Dermis microvascular lymphatic vessel endothelial cell (primary cell): Measurements from ENCODE around the gene KIF26B. TPM values are rescaled to one million over a fixed set of nuclear protein-coding genes. Genes with fewer than 3 reads are reported as not detected.

Source experiments
- DNase-seq, 2 donors: peaks; one replicate each; pipeline versions ENCODE4 v3.0.0 to v3.0.0-alpha.2; 2010; ENCODE audit warnings: low read depth in 2 of 2
- total RNA-seq: library from RNA; depleted of rRNA; stranded (reverse); fragments of >200 nt; gene quantifications from 2 replicates; pipeline ENCODE4 v1.2.1, GENCODE V29; 2014

The KIF26B gene
- total RNA-seq, 1 donor from 2014 or later, result 1.3 TPM

GRCh38 chr1:245493029-245493428 is 338.2 kb downstream of the KIF26B start:
- DNase-seq, result no peak

- no peak for DNase-seq
Measured at GRCh38 chr1:245495681-245496080, 340.9 kb downstream of the KIF26B start.

- DNase-seq, result no peak
Measured at GRCh38 chr1:245500546-245500945, 345.8 kb downstream of the KIF26B start.

DNA sequence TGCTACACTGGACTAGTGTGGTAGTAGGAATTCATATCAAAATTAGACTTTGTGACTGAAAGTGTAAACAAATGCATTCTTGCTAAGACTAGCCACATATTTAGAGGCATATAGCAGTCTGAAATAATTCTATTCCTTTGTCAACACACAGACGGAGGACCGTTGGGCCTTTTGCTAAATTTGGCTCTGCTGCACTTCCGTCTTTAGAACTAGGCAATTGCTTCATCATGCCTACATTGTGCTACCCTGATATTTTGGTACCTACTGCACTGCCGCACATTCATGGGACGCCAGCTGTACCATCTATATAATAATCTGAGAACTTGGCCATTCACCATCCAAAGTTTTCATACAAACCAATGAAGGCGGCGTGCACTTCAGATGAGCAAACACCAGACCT is 346.8 kb downstream of the KIF26B start:
- DNase-seq, result no peak

GRCh38 chr1:245503548-245503947 is 348.8 kb downstream of the KIF26B start:
- no peak for DNase-seq

GRCh38 chr1:245510144-245510543 is 355.4 kb downstream of the KIF26B start:
- no peak for DNase-seq

DNA sequence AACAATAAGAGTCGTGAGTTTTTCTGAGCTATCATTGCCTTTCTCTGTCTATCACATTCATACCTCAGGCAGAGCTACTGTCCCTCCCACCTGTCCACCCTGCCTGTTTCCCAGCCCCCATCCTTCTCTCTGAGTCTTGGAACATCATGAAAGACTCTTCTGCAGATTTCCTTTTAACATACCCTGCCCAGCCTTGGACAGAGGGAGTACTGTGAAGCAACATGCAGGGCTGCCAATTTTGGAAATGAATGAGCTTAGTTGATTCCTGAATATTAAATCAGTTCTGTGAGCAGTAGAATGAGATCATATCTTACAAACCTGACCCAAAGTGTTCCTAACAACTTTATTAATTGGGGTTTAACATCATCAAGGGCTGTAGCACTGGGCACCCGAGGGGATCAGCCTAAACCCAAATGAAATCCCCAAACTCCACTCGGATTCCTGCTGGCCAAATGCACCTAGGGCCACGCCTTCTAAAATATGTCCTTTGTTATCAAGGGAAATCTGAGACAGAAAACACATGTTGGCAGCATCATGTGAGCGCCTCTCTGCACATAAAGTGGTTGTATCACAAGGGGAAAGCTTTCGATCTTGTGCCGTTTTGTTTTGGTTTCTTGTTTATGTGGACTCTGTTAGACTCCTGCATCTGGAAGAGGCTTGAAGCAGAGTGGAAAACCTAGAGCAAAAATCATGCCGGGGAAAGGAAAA is 357.6 kb downstream of the KIF26B start:
- no peak for DNase-seq

DNA sequence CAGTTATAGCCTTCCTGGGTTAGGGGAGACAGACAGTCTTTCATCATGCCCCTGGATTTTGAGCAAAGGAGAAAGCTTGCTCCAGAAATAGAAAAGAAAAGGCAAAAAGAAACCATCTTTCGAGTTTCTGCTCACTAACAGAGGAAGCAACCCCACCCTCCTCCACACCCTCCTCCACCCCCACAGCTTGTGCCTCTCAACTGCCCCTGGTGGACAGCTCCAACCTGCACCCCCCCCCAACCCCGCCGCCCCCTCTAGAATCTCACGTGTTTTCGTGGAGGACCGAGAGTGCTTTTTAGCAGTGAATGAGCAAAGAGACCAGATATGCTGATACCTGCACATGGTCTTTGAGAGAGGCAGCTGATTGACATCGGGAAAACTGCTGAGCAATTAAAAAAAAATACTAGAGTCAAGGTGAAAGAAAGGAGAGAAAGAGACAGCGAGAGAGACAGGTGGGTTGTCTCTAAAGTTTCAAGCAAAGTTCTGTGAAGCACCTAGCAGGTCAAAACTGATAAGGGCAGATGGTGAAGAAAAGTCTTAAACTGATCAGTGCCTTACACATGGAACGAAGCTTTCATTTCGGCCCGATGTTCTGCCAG is 358.3 kb downstream of the KIF26B start:
- no peak for DNase-seq

- DNase-seq, result peak; percentile 10 to 34
Measured at GRCh38 chr1:245516284-245516759, 361.5 kb downstream of the KIF26B start.

GRCh38 chr1:245520611-245521010 is 365.8 kb downstream of the KIF26B start:
- no peak for DNase-seq

DNA sequence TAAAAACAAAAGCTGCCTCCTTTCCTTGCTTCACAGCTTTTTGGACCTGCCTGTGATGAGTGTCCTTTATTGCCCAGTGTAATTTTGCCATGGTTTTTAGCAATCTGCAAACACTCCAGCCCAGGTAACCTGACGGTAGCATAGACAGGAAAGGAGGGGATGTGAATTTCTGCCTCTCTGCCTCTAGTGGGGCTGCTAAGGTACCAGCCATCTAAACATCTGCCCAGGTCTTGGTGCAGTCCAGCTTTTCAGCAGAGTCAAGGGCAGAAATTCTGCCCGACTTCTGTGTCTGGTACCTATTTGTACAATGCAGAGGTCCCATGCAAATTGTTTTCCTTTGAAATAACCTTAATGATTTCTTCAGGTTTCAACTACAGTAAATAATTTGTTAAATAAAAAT is 371.4 kb downstream of the KIF26B start:
- no peak for DNase-seq

DNA sequence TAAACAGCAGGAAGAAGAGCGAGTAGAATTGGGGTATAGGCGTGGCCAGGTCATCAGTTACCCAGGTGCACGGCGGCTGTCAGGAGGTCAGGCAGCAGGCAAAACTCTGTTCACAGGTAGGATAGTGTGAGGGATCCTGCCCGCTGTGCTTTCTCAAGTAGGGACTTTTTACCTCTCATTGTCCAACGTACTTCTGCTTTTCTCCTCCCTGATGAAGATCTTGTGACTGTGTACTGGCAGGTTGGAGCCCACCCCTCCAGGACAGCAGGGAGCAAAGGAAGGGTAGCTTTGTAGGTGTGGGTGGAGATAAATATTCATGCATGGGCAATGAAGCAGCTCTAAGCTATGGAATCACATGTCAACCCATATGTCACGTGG is 373.5 kb downstream of the KIF26B start:
- DNase-seq, result no peak

GRCh38 chr1:245530937-245531336 is 376.2 kb downstream of the KIF26B start:
- DNase-seq, result no peak

DNA sequence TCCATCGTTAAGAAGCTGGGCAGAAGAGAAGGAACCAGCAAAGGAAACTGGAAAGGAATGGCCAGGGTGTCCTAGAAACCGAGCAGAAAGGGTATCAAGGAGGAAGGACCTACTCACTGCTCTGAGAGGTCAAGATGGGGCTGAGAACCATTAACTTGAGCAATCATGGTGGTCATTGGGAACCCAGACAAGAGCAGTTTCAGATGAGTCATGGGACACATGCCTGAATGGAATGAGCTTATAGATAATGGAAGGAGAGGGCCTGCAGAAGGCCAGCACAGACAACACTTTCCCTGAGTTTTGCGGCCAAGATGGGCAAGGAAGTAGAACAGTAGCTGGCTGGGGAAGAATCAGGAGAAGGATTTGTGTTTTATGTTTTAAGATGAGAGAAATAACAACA is 383.2 kb downstream of the KIF26B start:
- DNase-seq, result no peak

- DNase-seq, result no peak
Measured at GRCh38 chr1:245538671-245539070, 383.9 kb downstream of the KIF26B start.

DNA sequence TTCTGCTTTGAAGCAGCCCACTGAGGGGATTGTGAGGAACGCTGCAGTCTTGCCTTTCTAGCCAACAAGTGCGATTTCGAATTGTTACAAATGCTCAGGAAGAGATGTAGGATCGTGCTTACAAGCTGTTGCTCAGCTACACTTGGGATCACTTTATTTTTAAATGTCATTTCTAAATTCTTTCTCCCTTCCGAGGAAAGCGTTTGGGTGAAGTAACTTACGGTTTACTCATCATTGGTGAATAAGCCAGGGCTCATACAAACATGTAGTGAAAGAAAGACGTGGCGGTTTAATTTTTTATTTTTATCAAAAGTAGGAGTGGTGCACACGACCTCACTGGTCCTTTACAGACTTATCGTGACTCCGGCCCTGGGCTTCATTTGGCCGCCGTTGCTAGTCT is 386.6 kb downstream of the KIF26B start:
- DNase-seq, result no peak

DNA sequence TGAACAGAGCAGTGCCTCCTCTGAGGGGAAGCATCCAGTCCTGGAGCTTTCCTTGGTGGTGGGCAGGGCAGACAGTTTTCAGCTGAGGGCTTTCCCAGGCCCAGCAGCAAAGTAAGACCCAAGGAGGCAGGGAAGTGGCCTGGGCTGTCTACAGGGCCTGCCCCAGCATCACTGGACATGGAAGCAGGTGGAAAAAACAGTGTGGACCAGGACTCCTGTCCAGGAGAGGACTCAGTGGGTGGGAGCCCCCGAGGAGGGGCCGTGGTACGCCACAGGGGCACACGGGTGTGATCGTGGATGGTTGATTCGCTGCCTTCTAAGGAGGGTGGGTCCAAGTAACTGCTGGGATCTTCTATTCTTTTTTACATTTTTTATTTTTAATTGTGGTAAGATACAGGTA is 387.6 kb downstream of the KIF26B start:
- no peak for DNase-seq

- no peak for DNase-seq
Measured at GRCh38 chr1:245544236-245544635, 389.5 kb downstream of the KIF26B start.

DNA sequence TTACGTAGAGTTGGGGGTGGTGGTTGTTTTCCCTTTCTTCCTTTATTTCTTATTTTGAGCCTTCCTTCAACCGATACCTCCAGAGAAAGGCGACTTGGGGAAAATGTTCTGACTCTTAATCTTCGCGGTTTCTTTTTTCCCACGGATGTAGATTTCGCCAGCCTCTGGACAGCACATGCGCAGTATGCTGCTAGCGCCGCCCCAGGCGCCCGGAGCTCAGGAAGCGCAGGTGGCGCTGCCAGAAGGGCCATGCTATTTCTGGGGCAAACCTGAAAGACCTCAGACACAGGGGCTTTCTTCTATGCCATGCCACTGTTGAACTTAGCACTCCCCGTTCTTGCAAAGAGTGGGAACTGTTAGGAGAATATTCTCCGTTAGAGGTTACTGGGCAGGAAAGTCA is 392.1 kb downstream of the KIF26B start:
- DNase-seq, result no peak

- peak; percentile 43 to 50 for DNase-seq
Measured at GRCh38 chr1:245549996-245550719, 395.4 kb downstream of the KIF26B start.

- peak; percentile 70 to 89 for DNase-seq
Measured at GRCh38 chr1:245550720-245551043, 395.9 kb downstream of the KIF26B start.

DNA sequence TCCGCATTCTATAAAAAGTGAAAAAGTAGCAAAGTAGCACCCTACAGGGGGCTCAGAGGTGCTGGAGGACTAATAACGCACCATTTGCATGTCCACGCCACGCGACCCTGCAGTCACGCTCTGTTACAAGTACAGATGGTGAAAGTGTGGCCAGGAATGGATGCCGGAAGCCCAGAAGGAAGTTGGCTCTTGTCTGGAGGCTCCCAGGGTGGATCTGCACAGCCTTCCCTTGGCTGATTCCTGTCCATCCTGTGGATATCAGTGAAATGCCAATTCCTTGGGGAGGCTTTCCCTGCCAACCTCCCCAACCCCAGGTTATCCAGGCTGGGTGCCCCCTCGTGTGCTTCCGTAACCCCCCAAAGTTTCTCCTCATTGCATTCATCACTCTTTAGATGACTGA is 396.8 kb downstream of the KIF26B start:
- DNase-seq, result no peak

- no peak for DNase-seq
Measured at GRCh38 chr1:245552331-245552730, 397.5 kb downstream of the KIF26B start.
